Ovary (tissue), 9 donors: ENCODE measurements around the gene RNF8. TPM values are rescaled to one million over a fixed set of nuclear protein-coding genes. Genes with fewer than 3 reads are reported as not detected.
"Not testable (repeated sequence)": the region's sequence is repeated elsewhere in the genome, so short reads cannot be mapped to it uniquely, and the experiment has no call there.

Experiments used
- DNase-seq, 5 donors: peaks; one replicate each; pipeline ENCODE4 v3.0.0-alpha.2; 2019 to 2020
- H3K27ac ChIP-seq, 2 donors: fragments of 200-600 bp; one replicate each; pipeline versions ENCODE4 v1.5.1 to v1.8.0; 2019 to 2022
- H3K27me3 ChIP-seq: fragments of 200-600 bp; one replicate; pipeline ENCODE4 v1.8.0; 2022
- H3K36me3 ChIP-seq: fragments of 200-600 bp; sonication (generic); one replicate; pipeline ENCODE4 v1.5.1; 2019
- H3K4me1 ChIP-seq: one replicate; pipeline ENCODE4 v1.8.1; 2013; ENCODE audit warnings: mild to moderate bottlenecking, moderate library complexity; ENCODE audit not compliant: insufficient read depth
- H3K4me3 ChIP-seq: fragments of 200-600 bp; sonication (generic); one replicate; pipeline ENCODE4 v1.5.1; 2017
- H3K9me3 ChIP-seq, 2 donors: fragments of 200-600 bp in 1 of 2; sonication (generic) in 1 of 2; one replicate each; pipeline versions ENCODE4 v1.5.1 to v1.8.1; 2013 to 2019; ENCODE audit warnings: mild to moderate bottlenecking in 1 of 2, moderate library complexity in 1 of 2
- CTCF ChIP-seq, 3 donors: fragments of 450-650 bp in 2 of 3; fragments of 200-600 bp in 1 of 3; IDR thresholded peaks; one replicate each; pipeline versions ENCODE4 v1.5.1 to v1.8.0; 2016 to 2022; ENCODE audit warnings: antibody characterized with exemption in 3 of 3, mild to moderate bottlenecking in 1 of 3
- EP300 ChIP-seq: sonication (generic); formaldehyde crosslinking; IDR thresholded peaks from one replicate; pipeline ENCODE4 v1.6.1; 2017; ENCODE audit warnings: antibody characterized with exemption
- POLR2A ChIP-seq: fragments of 450-650 bp; IDR thresholded peaks from one replicate; pipeline ENCODE4 v1.6.1; 2017; ENCODE audit warnings: antibody characterized with exemption, mild to moderate bottlenecking, moderate library complexity
- WGBS, 3 donors: extraction: QIAGEN DNeasy Blood & Tissue Kit in 1 of 3; methylation state at CpG; one replicate each; pipeline versions ENCODE4 v1.1.5 to v1.1.7; 2013 to 2017; 5-methylcytosine and 5-hydroxymethylcytosine counted together
- intact Hi-C, 4 donors: fragments of 100-400 bp; cut with DNase I; formaldehyde crosslinking; loops; one replicate each; pipeline versions ENCODE4 v1.11.0 to v1.15.1; 2022 to 2023
- polyA plus RNA-seq, 2 donors: library from polyadenylated mRNA; stranded (reverse); fragments of 200-250 nt in 1 of 2; fragments of 350-450 nt in 1 of 2; fragmentation: Illumina TruSeq in 1 of 2; extraction: RNeasy Lipid Tissue Mini Kit (QIAGEN cat#74804) in 1 of 2; gene quantifications; one replicate each; pipeline ENCODE4 v1.2.3, GENCODE V29; 2013 to 2014
- total RNA-seq, 7 donors: library from RNA; depleted of rRNA in 2 of 7; stranded (reverse); fragments of >200 nt in 2 of 7; fragmentation: NEBNext Ultra II Directional in 3 of 7; extraction: Animal tissue kit (Norgen Biotek cat#: 25700) in 3 of 7; gene quantifications; one replicate each; pipeline versions ENCODE4 v1.1.0 to v1.2.4, GENCODE V29; 2016 to 2023
- donor health status: DM: no; HTN: no; CAD: no; lungs with moderate emphysema.
- donor health status: DM: no; HTN: no; CAD: no.
- donor health status: Bipolar disorder and iron deficiency.
- donor health status: DM: yes; HTN: yes; CAD: no.
- donor health status: DM: no; HTN: no; CAD: no.
- donor health status: DM: yes; HTN: yes; CAD: no.

Gene RNF8
- total and polyA plus RNA-seq, 9 donors: 10.0 to 27.1 (median 17.6) TPM

DNA sequence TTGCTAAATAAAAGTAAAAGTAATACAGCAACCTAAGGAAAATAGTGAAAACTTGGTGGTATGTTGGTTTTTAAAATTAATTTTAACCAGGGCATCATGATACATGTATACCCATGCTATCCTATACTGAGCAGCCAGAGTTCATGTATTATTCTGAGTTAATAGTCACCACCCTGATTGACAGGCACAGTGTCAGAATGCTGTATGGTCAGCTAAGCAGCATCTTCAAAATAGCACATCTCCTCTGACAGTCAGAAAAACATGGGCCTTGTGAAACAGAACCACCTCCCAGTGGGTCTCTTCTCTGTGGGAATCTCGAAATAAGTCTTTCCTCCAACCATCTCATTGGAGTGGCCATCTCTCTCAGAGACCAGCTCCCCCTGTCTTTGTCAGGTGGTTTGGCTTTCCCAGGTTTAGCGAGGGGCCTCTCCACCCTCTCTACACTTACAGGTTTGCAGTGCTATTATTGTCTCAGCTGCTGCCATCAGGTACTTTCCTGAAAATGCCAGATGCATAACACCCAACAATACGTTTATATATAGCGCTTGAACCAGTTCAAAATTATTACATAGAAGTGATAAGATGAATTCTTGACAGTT lies 47.1 kb upstream of the RNF8 start:
- no peaks in the 10 kb centered on the region for H3K27me3 ChIP-seq
- no peaks in the 10 kb centered on the region for H3K9me3 ChIP-seq
- no peak for DNase-seq
- TF ChIP-seq EP300 (no peak), CTCF (IDR thresholded peaks at IDR 0.05) (no peak), POLR2A (no peak)
- no peak overlapping the region for H3K4me3 ChIP-seq
- H3K27ac ChIP-seq: no peak overlapping the region
- WGBS, 3 donors: 91 to 96% (median 93%) methylated on average over 4 of the region's 4 CpGs
- peaks cover 2% of the 10 kb centered on the region for H3K4me1 ChIP-seq
- no peaks in the 10 kb centered on the region for H3K36me3 ChIP-seq
- intact Hi-C loops: no loop called here

DNA sequence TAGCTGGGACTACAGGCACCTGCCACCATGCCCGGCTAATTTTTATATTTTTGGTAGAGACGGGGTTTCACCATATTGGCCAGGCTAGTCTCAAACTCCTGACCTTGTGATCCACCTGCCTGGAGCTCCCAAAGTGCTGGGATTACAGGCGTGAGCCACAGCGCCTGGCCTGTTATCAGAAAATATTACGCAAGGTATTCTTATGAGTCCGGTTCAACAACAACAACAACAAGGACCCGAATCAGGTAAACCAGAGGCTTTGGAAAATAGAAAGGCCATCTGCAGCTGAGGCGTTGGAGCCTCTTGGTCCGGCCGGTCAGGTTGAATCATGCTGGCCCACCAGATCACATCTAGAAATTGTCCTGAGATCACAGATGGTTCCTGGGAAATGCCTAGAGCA lies 46.3 kb upstream of the RNF8 start:
- DNase-seq, H3K36me3 ChIP-seq, H3K9me3 ChIP-seq, H3K4me1 ChIP-seq, H3K4me3 ChIP-seq, H3K27me3 ChIP-seq, intact Hi-C loops: not testable (repeated sequence)
- 87 to 94% (median 89%) methylated on average over 10 of the region's 10 CpGs for WGBS, 3 donors
- H3K27ac ChIP-seq: peak overlapping the region in 1 of 2 donors; percentile 22

GRCh38 chr6:37308069-37308815 lies 45.5 kb upstream of the RNF8 start:
- Histone ChIP-seq H3K4me3 (no peak overlapping the region), H3K4me1 (peaks cover 2% of the 10 kb centered on the region), H3K27me3 (no peaks in the 10 kb centered on the region), H3K36me3 (no peaks in the 10 kb centered on the region), H3K9me3 (no peaks in the 10 kb centered on the region), H3K27ac (peak overlapping the region in 1 of 2 donors; percentile 22)
- WGBS, 3 donors: 25 to 30% (median 28%) methylated on average over 5 of the region's 5 CpGs
- intact Hi-C loops: no loop called here
- TF ChIP-seq CTCF (IDR thresholded peaks at IDR 0.05) (no peak), POLR2A (no peak), EP300 (no peak)
- DNase-seq: no peak

- intact Hi-C loops: no loop called here
- no peak for TF ChIP-seq POLR2A
- no peak for TF ChIP-seq EP300
- TF ChIP-seq CTCF (IDR thresholded peaks at IDR 0.05): no peak
- 93 to 100% (median 98%) methylated on average over 1 of the region's 1 CpG for WGBS, 3 donors
- Histone ChIP-seq H3K27me3 (no peaks in the 10 kb centered on the region), H3K4me1 (peaks cover 2% of the 10 kb centered on the region), H3K36me3 (no peaks in the 10 kb centered on the region), H3K27ac (peak overlapping the region in 1 of 2 donors; percentile 22), H3K9me3 (no peaks in the 10 kb centered on the region), H3K4me3 (no peak overlapping the region)
- DNase-seq: no peak
These were observed 44.7 kb upstream of the RNF8 start for GRCh38 chr6:37309046-37309445.

DNA sequence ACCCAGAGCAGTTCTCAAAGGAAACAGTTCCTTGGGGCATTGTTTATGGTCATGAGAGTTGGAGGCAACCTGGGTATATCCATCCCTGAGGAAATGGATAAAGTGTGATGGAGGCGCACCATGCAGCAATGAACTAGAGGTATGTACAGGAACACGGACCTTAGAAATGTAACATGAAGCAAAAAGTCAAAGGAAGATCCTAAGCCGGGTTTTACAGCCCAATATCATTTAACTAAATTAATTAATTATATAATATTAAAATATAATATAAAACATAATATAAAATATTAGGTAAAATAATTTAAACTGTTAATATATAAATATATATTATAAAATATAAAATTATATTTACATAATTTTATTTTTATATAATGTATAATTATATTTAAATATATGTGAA lies 44.1 kb upstream of the RNF8 start:
- peaks cover 2% of the 10 kb centered on the region for H3K4me1 ChIP-seq
- TF ChIP-seq EP300 (no peak), CTCF (IDR thresholded peaks at IDR 0.05) (no peak), POLR2A (no peak)
- WGBS, 3 donors: 63 to 95% (median 79%) methylated on average over 3 of the region's 3 CpGs
- intact Hi-C loops: no loop called here
- no peak overlapping the region for H3K27ac ChIP-seq
- no peak for DNase-seq
- H3K36me3 ChIP-seq: no peaks in the 10 kb centered on the region
- no peak overlapping the region for H3K4me3 ChIP-seq
- no peaks in the 10 kb centered on the region for H3K27me3 ChIP-seq
- no peaks in the 10 kb centered on the region for H3K9me3 ChIP-seq
